GM21786 (cell line): ENCODE results near the gene ADCY7.

Experiments
- ATAC-seq: cut with Tn5 transposase; IDR thresholded peaks from one replicate; pipeline ENCODE4 v1.9.1; 2021; ENCODE audit not compliant: unreplicated experiment

Gene ADCY7

GRCh38 chr16:50247906-50248608 is 18.3 kb upstream of the ADCY7 start:
- no peak for ATAC-seq

DNA sequence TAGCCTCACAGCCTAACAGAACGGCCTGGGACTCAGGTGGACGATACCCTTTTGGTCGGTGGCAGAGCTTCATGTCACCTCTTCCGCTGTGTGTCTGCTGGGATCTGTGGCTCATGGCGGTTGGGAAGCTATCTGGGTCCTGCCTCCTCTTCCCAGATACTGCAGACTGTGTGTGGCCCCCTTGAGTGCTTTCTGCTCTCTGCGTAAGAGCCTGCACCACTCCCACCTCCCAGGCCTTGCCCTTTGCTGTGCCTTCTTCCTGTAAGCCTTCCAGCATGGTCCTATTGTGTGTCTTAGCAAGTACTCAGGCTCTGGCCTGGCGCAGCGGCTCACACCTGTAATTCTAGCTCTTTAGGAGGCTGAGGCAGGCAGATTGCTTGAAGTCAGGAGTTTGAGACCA is 17.5 kb upstream of the ADCY7 start:
- ATAC-seq = no peak

- ATAC-seq = no peak
These were observed 14.8 kb upstream of the ADCY7 start for GRCh38 chr16:50251375-50252081.

DNA sequence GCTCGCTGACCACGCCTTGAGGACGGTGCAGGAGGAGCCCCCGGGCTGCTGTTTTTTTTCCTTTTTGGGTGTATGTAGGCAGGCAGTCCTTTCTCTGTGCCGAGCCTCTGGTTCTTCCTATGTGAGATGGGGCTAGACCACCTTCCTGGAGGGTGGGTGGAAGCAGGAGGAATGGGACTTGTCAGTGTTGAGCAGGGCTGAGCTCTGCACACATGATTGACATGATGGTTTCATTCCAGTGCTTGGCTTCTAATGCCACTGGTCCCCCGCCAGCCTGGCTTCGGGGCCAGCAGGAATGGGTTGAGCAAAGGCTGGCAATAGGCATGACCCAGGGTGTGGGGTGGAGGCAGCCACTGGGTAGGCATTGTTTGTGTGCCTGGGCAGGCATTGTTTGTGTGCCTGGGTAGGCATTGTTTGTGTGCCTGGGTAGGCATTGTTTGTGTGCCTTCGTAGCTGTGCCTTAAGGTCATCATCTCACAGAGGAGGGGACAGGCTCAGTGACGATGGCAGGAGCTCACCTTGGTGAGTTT is 14.2 kb upstream of the ADCY7 start:
- no peak for ATAC-seq

GRCh38 chr16:50252874-50253513 is 13.4 kb upstream of the ADCY7 start:
- ATAC-seq = no peak

DNA sequence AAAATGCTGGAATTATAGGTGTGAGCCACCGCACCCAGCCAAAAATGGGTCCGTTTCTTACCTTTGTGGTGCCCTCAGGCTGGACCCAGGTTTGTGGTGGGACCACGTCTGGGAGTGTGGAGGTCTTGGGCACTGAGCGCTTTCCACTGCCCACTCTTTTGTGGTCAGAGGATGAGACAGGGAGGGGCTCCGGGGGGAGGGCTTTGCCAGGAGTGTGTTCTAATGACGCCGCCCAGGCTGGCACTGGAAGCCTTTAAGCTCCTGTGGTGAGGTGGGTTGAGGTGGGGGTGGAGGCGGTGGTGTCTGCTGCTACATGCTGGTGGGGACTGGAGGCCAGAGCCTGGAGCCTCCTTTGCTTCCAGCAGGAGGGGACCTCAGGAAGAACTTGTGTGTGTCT is 12.8 kb upstream of the ADCY7 start:
- ATAC-seq = no peak

DNA sequence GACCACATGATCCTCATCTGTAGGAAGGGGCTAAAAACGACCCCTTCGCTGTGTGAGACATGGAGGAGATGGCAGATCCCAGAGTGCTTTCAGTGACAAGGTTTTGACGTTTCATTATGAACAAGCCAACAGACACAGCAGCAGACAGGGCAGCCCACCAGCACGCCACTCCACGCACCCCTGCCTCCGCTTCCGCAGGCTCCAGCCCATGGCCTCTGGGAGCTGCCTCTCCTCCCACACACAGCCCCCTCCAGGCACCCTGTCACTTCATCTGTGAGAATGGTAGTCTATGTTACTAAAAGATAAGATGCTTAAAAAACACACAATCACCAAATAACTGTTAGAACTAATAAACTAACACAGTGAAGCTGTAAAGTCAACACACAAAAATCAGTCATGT is 12.3 kb upstream of the ADCY7 start:
- ATAC-seq = no peak

DNA sequence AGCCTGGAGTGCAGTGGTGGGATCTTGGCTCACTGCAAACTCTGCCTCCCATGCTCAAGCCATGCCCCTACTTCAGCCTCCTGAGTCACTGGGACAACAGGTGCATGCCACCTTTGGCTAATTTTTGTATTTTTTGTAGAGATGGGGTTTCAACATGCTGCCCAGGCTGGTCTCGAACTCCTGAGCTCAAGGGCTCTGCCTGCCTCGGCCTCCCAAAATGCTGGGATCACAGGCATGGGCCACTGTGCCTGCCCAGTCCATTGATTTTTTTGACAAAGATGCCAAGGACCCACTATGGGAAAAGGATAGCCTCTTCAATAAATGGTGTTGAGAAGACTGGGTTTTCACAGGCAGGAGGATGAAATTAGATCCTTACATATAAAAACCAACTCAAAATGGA is 10.8 kb upstream of the ADCY7 start:
- no peak for ATAC-seq

GRCh38 chr16:50256604-50257003 is 9.7 kb upstream of the ADCY7 start:
- ATAC-seq = no peak

- no peak for ATAC-seq
These were observed 8.5 kb upstream of the ADCY7 start for GRCh38 chr16:50257876-50258275.

- no peak for ATAC-seq
These were observed 6.8 kb upstream of the ADCY7 start for GRCh38 chr16:50259334-50260205.

DNA sequence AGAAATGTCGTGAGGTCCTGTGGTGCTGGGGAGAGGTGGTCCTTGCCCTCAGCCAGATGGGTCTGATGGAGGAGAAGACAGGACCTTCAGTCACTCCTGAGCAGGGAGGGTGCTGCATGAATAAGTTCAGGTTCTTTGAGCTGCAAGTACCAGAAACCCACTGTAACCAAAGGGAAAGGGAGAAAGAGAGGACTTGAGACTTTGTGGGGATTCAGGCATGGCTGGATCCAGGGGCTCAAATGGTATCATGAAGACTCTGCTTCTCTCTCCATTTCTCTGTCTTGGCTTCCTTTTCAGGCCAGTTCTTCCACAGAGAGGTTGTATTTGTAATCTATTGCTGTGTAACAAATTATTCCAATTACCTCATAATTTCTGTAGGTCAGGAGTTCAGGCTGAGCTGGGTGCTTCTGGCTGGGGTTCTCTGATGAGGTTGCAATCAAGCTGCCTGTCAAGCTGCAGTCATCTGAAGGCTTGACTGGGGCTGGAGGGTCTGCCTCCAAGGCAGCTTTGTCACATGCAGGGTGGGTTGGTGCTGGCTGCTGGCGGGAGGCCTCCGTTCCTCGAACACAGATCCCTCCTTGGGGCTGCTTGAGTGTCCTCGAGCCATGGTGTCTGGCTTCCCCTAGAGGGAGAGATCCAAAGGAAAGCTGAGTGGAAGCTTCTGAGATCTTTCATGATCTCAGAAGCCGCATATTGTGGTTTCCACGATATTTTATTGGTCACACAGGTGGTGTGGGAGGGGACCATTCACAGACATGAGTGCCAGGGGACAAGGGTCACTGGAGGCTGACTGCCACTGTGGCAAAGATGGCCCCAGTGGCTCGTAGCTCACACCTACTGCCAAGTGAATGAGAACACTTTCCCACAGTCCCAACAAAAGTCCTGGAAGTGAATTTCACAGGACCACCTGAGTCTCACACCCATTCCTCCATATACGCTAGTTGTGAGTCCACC is 5.9 kb upstream of the ADCY7 start:
- ATAC-seq = no peak

DNA sequence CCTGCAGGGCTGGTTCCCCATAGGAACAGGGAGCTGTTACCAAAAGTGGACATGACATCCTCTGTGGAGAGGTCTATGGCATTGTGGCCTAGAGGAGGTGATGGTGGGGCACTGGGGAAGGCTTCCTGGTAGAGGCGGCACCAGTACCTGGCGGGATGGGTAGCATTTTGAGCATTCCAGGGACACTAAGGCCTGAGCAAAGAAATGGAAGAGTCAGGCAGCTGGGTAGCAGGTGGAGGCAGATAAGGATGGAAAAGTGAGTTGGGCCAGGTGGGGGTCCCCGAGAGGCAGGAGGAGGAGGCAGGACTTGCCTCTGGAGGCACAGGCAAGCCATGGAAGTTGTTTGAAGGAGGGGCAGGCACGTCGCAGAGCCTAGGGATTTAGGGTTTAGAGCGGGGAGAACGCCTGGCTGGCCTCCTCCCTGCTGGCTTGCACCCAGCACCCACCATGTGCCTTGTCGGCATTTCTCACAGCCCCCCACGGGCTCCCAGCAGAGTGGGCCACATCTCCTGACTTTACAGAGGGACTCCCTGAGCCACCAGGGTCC is 5.1 kb upstream of the ADCY7 start:
- no peak for ATAC-seq

DNA sequence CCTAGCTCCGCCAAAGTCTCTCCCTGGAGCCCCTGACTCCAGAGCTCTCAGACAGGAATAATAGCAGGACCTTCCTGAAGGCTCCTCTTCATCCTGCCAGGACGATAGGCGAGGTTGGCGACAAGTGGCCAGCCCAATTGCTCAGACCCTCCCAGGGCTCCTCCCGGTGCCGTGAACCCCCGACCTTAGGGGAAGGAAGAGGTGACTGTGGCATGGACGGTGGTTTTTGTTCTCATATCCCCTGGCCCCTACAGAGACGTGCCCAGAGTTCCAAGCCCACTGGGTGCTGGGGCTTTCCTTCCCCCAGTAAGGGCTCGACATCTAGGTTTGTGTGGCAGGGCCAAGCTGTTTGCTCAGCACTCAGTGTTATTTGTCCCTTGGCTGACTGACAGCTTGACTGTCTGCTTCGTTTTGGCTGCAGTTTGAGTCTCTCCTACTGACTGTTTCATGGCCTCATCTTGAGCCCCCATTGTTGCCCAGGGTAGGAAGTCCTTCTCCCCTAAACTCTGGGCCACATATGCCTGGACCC is 4.6 kb upstream of the ADCY7 start:
- no peak for ATAC-seq

GRCh38 chr16:50263060-50263909 is 3.1 kb upstream of the ADCY7 start:
- no peak for ATAC-seq

DNA sequence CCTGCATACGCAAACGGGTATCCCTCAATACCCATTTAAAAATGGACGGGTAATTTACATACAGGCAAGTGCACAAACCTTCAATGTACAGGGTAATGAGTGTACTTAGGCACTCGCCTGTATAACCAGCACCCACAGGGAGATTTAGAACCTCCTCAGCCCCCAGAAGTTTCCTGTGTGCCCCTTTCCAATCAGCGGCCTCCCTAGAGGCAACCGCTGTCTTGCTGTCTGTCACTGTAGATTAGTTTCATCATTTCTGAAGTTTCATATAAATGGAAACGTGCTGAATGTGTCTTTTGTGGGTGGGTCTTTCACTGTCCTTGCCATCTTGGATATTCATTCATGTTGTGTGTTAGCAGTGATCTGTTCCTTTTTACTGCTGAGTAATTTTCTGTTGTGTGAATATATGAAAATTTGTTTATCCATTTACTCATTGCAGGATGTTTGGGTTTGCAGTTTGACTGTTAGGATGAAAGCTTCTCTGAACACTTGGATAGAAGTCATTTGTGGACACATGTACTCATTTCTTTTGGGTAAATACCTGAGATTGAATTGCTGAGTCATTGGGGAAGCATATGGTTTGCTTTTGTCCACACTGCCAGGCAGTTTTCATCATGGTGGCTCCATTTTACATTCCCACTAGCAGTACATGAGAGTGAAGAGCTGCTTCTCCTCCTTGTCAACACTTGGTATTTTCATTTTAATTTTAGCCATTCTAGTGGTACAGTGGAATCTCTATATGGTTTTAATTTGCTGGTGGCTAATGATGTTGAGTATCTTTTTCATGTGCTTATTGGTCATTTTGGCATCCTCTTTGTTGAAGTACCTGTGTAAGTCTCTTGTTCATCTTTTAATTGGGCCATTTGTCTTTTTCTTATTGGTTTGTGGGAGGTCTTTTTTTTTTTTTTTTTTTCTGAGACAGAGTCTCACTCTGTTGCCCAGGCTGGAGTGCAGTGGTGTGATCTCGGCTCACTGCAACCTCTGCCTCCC is 2.1 kb upstream of the ADCY7 start:
- ATAC-seq = no peak

DNA sequence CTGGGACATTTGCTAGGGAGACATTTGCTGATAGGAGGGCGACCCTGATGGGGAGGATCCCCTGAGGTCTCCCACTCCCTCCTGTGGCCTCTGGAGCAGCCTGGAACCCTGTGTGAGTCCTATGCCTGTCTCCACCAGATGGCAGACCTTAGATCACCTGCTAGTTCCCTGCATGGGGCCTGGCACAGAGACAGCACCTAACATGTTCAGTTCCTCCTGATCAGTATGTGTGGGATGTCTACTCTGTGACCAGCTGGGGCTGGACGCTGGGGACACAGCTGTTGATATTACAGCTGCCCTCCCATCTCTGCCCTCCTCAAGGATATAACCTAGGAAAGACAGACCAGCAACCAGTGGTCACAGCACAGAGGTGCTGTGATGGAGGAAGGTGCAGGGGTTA is 1.1 kb upstream of the ADCY7 start:
- peak; percentile 41 for ATAC-seq
